Left ventricle myocardium superior (tissue), 1 donor: Measurements from ENCODE around the gene NOC4L. TPM values are rescaled to one million over a fixed set of nuclear protein-coding genes. Genes with fewer than 3 reads are reported as not detected.
"Not testable (repeated sequence)": the region's sequence is repeated elsewhere in the genome, so short reads cannot be mapped to it uniquely, and the experiment has no call there.

Source experiments
- ATAC-seq: fragments of 200-7000 bp; cut with Tn5 transposase; one replicate; pipeline ENCODE4 v1.9.1; 2020; ENCODE audit warnings: mild to moderate bottlenecking, moderate library complexity
- DNase-seq: peaks from one replicate; pipeline ENCODE4 v3.0.0-alpha.2; 2020
- intact Hi-C: fragments of 100-400 bp; cut with micrococcal nuclease; formaldehyde crosslinking; loops from one replicate; pipeline ENCODE4 v1.11.0; 2022
- total RNA-seq: library from RNA; stranded (reverse); fragmentation: NEBNext Ultra II Directional; extraction: Animal tissue kit (Norgen Biotek cat#: 25700); gene quantifications from one replicate; pipeline ENCODE4 v1.2.1, GENCODE V29; 2021
- donor health status: DM: no; HTN: yes; CAD: no; lungs with severe emphysema.

The NOC4L gene
- total RNA-seq, 1 donor from 2014 or later: 12.1 TPM

GRCh38 chr12:132188916-132189325 lies 44.7 kb downstream of the NOC4L start:
- ATAC-seq (peak; percentile 1), DNase-seq (no peak)
- intact Hi-C loops: no loop called here

DNA sequence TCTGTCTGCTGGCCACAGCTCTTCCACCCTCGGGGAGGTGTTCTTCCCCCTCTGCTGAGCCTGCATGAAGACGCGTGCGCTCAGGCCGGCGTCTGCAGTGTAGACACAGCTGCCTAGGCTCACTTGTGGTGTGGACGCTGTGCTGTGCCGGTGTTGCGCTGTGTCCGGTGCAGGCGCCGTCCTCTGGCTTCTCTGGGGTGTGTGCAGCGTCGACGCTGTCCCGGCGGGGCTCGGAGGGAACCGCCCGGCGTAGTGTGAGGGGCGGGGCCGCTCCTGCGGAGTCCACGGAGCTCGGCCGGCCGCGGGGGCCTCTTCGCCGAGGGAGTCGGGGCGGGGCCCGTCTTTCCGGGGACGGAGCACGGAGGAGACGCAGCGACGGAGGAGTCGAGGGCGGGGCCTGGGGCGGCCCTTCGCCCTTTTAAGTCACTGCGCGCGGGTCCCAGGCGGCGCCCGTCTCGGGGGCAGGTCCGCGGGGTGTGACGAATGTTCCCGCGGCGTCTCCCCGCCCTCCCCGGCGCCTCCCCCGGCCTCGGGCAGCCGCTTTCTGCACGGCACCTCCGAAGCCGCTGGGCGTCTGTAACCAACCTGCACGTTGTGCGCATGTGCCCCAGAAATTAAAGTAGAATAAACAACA lies 45.2 kb downstream of the NOC4L start:
- ATAC-seq: peak; percentile 97
- intact Hi-C loops: no loop called here
- peak; percentile 96 for DNase-seq

GRCh38 chr12:132190012-132190755 lies 45.9 kb downstream of the NOC4L start:
- intact Hi-C loops: no loop called here
- no peak for DNase-seq
- peak; percentile 35 for ATAC-seq

- DNase-seq: no peak
- no peak for ATAC-seq
- intact Hi-C loops: no loop called here
Measured at GRCh38 chr12:132190834-132191500, 46.7 kb downstream of the NOC4L start.

DNA sequence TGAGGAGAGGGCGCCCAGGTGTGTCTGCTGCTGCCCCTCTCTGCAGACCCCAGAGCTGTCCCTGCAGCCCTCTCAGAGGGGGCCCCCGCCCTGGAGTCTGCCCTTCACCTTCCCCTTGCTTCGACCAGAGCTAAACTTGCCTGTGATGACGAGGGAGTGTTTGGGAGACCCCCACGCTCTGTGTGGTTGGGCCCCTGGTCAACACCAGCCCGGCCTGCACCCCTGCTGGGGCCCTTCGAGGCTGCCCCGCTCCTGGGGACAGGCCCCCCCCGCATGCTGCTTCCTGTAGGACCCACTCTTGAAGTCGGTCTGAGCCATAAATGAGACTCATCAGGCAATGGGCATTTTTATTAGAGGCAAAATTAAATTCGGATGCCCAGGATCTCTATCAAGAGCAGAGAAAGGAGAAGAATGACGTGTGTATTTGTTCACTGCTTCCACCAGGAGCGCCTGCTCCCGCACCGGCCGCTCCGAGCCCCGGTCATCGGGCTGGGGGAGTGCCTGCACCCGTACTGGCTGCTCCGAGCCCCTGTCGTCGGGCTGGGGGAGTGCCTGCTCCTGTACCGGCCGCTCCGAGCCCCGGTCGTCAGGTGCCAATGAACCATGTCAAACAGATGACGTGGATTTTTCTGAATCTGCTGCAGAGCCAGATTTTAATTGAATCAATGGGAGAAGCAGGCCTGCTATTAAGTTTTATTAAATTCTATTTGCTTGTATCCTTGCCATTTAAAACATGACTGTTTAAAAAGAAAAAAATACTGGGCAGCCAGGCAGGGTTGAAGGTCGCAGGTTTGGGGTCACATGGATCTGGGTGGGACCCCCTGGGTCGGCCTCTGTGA lies 47.7 kb downstream of the NOC4L start:
- DNase-seq (no peak), ATAC-seq (no peak)
- intact Hi-C loops: no loop called here

- DNase-seq (no peak), ATAC-seq (no peak)
- intact Hi-C loops: no loop called here
Measured at GRCh38 chr12:132194056-132194455, 49.8 kb downstream of the NOC4L start.

GRCh38 chr12:132194556-132194955 lies 50.3 kb downstream of the NOC4L start:
- DNase-seq: no peak
- intact Hi-C loops: no loop called here
- no peak for ATAC-seq

GRCh38 chr12:132195242-132195641 lies 51.0 kb downstream of the NOC4L start:
- DNase-seq: not testable (repeated sequence)

DNA sequence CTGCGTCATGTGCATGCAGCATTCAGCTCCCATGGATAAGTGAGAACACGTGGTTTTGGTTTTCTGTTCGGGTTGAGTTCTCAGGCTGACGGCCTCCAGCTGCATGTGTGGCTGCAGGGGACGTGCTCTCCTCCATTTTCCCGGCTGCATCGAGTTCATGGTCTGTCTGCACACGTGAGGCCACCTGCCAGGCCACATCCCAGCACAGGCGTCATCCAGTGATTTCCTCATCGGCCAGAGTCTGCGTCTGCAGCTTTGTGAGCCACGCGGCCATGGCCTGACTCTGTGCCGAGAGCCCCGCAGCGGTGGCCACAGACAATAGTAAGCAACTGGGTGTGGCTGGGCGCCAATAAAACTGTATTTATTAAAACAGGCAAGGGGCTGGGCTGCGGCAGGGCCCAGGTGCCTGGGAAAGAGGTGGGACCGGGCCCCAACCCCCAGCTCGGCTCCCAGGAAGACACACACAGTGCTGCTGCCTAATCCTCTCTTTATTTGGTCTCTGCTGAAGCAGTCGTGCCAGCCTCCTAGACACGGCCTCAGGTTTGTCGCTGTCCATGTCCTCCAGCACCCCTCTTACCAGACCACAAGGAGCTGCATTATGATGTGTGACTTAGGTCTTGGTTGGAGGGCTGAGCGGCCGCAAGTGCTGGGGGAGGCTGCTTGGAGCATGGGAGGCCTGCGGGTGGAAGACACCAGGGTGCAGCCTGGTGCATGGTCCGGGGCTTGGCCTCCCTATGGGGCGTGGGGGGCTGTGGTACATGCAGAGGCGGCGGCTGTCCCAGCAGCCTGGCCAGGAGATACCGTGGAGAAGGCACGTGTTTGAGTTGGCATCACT lies 52.0 kb downstream of the NOC4L start:
- intact Hi-C loops: no loop called here
- ATAC-seq (no peak), DNase-seq (no peak)

More at GRCh38 chr12:132195242-132195641, 51.0 kb downstream of the NOC4L start:
- intact Hi-C loops, ATAC-seq: not testable (repeated sequence)

DNA sequence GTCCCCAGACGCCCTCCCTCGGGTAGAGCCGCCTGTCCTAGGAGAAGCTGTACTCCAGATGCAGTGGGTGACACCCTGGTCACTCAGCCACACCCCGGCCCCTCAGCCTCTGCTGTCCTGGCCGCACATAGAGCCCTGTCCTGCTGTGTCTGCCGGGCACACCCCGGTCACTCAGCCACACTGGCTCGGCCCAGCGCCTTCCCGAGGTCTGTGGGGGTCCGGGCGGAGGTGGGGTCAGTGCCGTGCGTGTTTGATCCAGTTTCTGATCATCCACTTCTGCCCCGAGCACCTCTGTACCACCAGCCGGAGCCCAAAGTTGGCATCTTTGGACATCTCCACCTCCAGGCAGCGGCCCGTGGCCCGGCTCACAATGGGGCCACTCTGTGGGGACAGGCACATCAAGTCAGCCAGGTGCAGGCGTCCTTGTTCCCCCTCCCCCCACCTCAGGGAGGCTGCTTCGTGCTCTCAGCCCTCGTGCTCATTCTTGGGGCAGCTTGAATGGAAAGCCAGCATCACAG lies 52.7 kb downstream of the NOC4L start:
- ATAC-seq: no peak
- no peak for DNase-seq
- intact Hi-C loops: no loop called here

DNA sequence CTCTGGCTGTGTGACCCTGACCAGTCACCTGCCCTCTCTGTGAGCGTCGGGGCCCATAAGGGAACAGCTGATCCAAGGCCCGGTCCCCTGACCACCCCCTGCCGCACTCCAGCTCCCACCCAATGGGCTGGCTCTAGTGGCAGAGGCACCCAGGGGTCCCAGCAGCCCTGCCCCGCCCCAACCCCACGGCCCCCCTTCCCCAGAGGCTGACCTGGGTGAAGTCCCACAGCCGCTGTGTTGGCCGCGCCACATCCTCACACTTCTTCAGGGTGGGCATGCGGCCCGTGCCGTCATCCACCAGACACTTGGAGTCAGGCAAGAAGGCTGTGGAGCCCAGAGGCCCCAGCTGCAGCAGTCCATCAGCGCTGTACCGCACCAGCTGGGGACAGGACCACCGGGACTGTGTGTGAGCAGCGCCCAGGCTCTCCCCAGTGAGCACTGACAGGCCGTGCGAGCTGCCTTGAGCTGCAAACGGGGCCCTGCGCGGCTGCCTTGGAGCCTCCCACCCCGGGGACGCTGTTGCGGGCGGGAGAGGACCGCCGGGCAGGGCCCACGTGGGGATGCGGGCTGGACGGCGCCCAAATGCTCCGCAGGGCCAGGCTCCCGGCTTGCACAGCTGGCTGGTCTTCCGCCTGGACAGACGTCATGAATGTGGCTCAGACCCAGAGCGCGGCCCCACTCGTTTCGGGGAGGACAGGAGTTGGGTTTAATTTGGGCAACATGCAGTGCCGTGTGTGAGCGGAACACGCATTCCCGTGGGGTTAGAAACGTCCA lies 53.5 kb downstream of the NOC4L start:
- ATAC-seq: peak; percentile 69
- peak; percentile 59 for DNase-seq
- intact Hi-C loops: no loop called here

- ATAC-seq (no peak), DNase-seq (no peak)
- intact Hi-C loops: no loop called here
Measured at GRCh38 chr12:132199101-132199500, 54.8 kb downstream of the NOC4L start.

- DNase-seq (no peak), ATAC-seq (no peak)
- intact Hi-C loops: no loop called here
Measured at GRCh38 chr12:132199526-132200319, 55.5 kb downstream of the NOC4L start.

DNA sequence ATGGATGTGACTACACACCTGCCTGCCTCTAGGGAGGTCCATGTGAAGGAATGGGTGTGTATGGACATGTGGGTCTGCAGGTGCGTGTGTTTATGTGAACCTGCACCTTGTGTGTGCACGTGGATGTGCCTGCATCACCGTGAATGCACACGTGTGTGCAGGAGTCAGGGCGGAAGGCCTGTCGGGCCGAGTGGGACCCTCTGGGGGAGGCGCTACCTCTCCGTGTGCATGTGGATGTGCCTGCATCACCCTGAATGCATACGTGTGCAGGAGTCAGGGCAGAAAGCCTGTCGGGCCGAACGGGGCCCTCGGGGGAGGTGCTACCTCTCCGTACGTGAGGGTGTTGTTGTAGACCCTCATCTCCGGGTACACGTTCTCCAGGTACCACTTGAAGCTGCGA lies 56.5 kb downstream of the NOC4L start:
- DNase-seq (no peak), ATAC-seq (no peak)
- intact Hi-C loops: no loop called here

GRCh38 chr12:132201391-132202120 lies 57.3 kb downstream of the NOC4L start:
- ATAC-seq (no peak), DNase-seq (no peak)
- intact Hi-C loops: no loop called here
